ENCODE results near the gene FOLR1.
"Not testable (repeated sequence)": the region's sequence is repeated elsewhere in the genome, so short reads cannot be mapped to it uniquely, and the experiment has no call there.

FOLR1 gene

GRCh38 chr11:72203163-72203562 is 11.2 kb downstream of the FOLR1 start:
- Histone ChIP-seq H3K9ac (ENCODE audit: low read depth, low read length, poor library complexity, severe bottlenecking) (no peak overlapping the region), H3K36me3 (ENCODE audit: insufficient read depth, low read length) (no peaks in the 10 kb centered on the region), H3F3A (ENCODE audit: low read depth) (no peaks in the 10 kb centered on the region), H3K79me2 (ENCODE audit: insufficient read depth, low read length) (no peaks in the 10 kb centered on the region), H3K4me3 (ENCODE audit: low read length, poor library complexity, severe bottlenecking) (no peak overlapping the region), H3K9me2 (replicated peaks; ENCODE audit: low read depth, low read length) (no peaks in the 10 kb centered on the region), H3K9me3 (ENCODE audit: insufficient read depth, low read depth, low read length) (no peaks in the 10 kb centered on the region), H3K4me1 (ENCODE audit: insufficient read depth, low read length, poor library complexity, severe bottlenecking) (no peaks in the 10 kb centered on the region), H2AFZ (ENCODE audit: low read length) (no peak overlapping the region), H4K20me1 (ENCODE audit: insufficient read depth, low read length, poor library complexity, severe bottlenecking) (no peaks in the 10 kb centered on the region), H3K4me2 (ENCODE audit: low read depth, low read length, poor library complexity, severe bottlenecking) (no peak overlapping the region), H3K27me3 (ENCODE audit: insufficient read depth, low read length, poor library complexity, severe bottlenecking) (no peaks in the 10 kb centered on the region)
- no peak for TF ChIP-seq CTCF (conservative IDR thresholded peaks at IDR 0.05; ENCODE audit: low read length)
- no peak for TF ChIP-seq EZH2phosphoT487 (IDR thresholded peaks at IDR 0.05; ENCODE audit: borderline replicate concordance)

- H3K4me1 ChIP-seq (ENCODE audit: insufficient read depth, low read length, poor library complexity, severe bottlenecking), result no peaks in the 10 kb centered on the region
- H3K9ac ChIP-seq (ENCODE audit: low read depth, low read length, poor library complexity, severe bottlenecking), result no peak overlapping the region
- peaks cover 2% of the 10 kb centered on the region; the same call in 1 of the 2 replicates for H3K9me3 ChIP-seq (ENCODE audit: insufficient read depth, low read depth, low read length)
- H3K4me2 ChIP-seq (ENCODE audit: low read depth, low read length, poor library complexity, severe bottlenecking), result no peak overlapping the region
- no peak overlapping the region for H2AFZ ChIP-seq (ENCODE audit: low read length)
- no peaks in the 10 kb centered on the region for H3K9me2 ChIP-seq (replicated peaks; ENCODE audit: low read depth, low read length)
- H3K27me3 ChIP-seq (ENCODE audit: insufficient read depth, low read length, poor library complexity, severe bottlenecking), result no peaks in the 10 kb centered on the region
- H4K20me1 ChIP-seq (ENCODE audit: insufficient read depth, low read length, poor library complexity, severe bottlenecking), result no peaks in the 10 kb centered on the region
- H3F3A ChIP-seq (ENCODE audit: low read depth), result no peaks in the 10 kb centered on the region
- no peaks in the 10 kb centered on the region for H3K79me2 ChIP-seq (ENCODE audit: insufficient read depth, low read length)
- no peak overlapping the region for H3K4me3 ChIP-seq (ENCODE audit: low read length, poor library complexity, severe bottlenecking)
- no peaks in the 10 kb centered on the region for H3K36me3 ChIP-seq (ENCODE audit: insufficient read depth, low read length)
- TF ChIP-seq CTCF (conservative IDR thresholded peaks at IDR 0.05; ENCODE audit: low read length) (no peak), EZH2phosphoT487 (IDR thresholded peaks at IDR 0.05; ENCODE audit: borderline replicate concordance) (no peak)
Observed at GRCh38 chr11:72204886-72205285, 12.9 kb downstream of the FOLR1 start.

- not testable (repeated sequence) for H3K4me3 ChIP-seq (ENCODE audit: low read length, poor library complexity, severe bottlenecking); H3K4me2 ChIP-seq (ENCODE audit: low read depth, low read length, poor library complexity, severe bottlenecking); H3K9me2 ChIP-seq (replicated peaks; ENCODE audit: low read depth, low read length); H3K4me1 ChIP-seq (ENCODE audit: insufficient read depth, low read length, poor library complexity, severe bottlenecking); H2AFZ ChIP-seq (ENCODE audit: low read length); H3K27me3 ChIP-seq (ENCODE audit: insufficient read depth, low read length, poor library complexity, severe bottlenecking); H3K36me3 ChIP-seq (ENCODE audit: insufficient read depth, low read length); H3K79me2 ChIP-seq (ENCODE audit: insufficient read depth, low read length); H3K9me3 ChIP-seq (ENCODE audit: insufficient read depth, low read depth, low read length); H3F3A ChIP-seq (ENCODE audit: low read depth); H3K9ac ChIP-seq (ENCODE audit: low read depth, low read length, poor library complexity, severe bottlenecking); H4K20me1 ChIP-seq (ENCODE audit: insufficient read depth, low read length, poor library complexity, severe bottlenecking)
Observed at GRCh38 chr11:72206794-72207193, 14.9 kb downstream of the FOLR1 start.

GRCh38 chr11:72208281-72208680 is 16.3 kb downstream of the FOLR1 start:
- TF ChIP-seq EZH2phosphoT487 (IDR thresholded peaks at IDR 0.05; ENCODE audit: borderline replicate concordance) (no peak), CTCF (conservative IDR thresholded peaks at IDR 0.05; ENCODE audit: low read length) (no peak)
- no peak overlapping the region for H3K4me2 ChIP-seq (ENCODE audit: low read depth, low read length, poor library complexity, severe bottlenecking)
- H3K4me3 ChIP-seq (ENCODE audit: low read length, poor library complexity, severe bottlenecking), result no peak overlapping the region
- H3K27me3 ChIP-seq (ENCODE audit: insufficient read depth, low read length, poor library complexity, severe bottlenecking), result no peaks in the 10 kb centered on the region
- no peaks in the 10 kb centered on the region for H4K20me1 ChIP-seq (ENCODE audit: insufficient read depth, low read length, poor library complexity, severe bottlenecking)
- no peaks in the 10 kb centered on the region for H3K4me1 ChIP-seq (ENCODE audit: insufficient read depth, low read length, poor library complexity, severe bottlenecking)
- no peaks in the 10 kb centered on the region for H3K9me2 ChIP-seq (replicated peaks; ENCODE audit: low read depth, low read length)
- no peak overlapping the region for H2AFZ ChIP-seq (ENCODE audit: low read length)
- peaks cover 4% of the 10 kb centered on the region; the same call in 1 of the 2 replicates for H3K9me3 ChIP-seq (ENCODE audit: insufficient read depth, low read depth, low read length)
- no peaks in the 10 kb centered on the region for H3K36me3 ChIP-seq (ENCODE audit: insufficient read depth, low read length)
- H3K79me2 ChIP-seq (ENCODE audit: insufficient read depth, low read length), result no peaks in the 10 kb centered on the region
- no peak overlapping the region for H3K9ac ChIP-seq (ENCODE audit: low read depth, low read length, poor library complexity, severe bottlenecking)
- H3F3A ChIP-seq (ENCODE audit: low read depth), result no peaks in the 10 kb centered on the region
